ENCODE results near the gene KSR1. TPM values are rescaled to one million over a fixed set of nuclear protein-coding genes. Genes with fewer than 3 reads are reported as not detected.
A peak's percentile ranks its signal among the peaks of the same experiment; 100 is the strongest.

The KSR1 gene
- total RNA-seq, 6 experiments from 2014 or later, result 1.9 to 4.9 (median 3.6) TPM

GRCh38 chr17:27490391-27490790 is 34.1 kb downstream of the KSR1 start:
- Mint-ChIP-seq H3K27ac (no peak overlapping the region), H3K27me3 (ENCODE audit: insufficient read depth) (peaks cover 14% of the 10 kb centered on the region; the same call in 1 of the 2 replicates), H3K4me3 (no peak overlapping the region), H3K9me3 (no peaks in the 10 kb centered on the region), H3K4me1 (ENCODE audit: low read depth) (peaks cover 15% of the 10 kb centered on the region), H3K36me3 (ENCODE audit: low read depth) (no peaks in the 10 kb centered on the region)
- no peak for TF ChIP-seq CTCF (IDR thresholded peaks at IDR 0.05)
- no peak for DNase-seq

- H3K36me3 Mint-ChIP-seq (ENCODE audit: low read depth), result no peaks in the 10 kb centered on the region
- H3K4me1 Mint-ChIP-seq (ENCODE audit: low read depth), result peaks cover 15% of the 10 kb centered on the region
- peaks cover 20% of the 10 kb centered on the region; the same call in 1 of the 2 replicates for H3K27me3 Mint-ChIP-seq (ENCODE audit: insufficient read depth)
- no peak overlapping the region for H3K27ac Mint-ChIP-seq
- no peaks in the 10 kb centered on the region for H3K9me3 Mint-ChIP-seq
- no peak for TF ChIP-seq CTCF (IDR thresholded peaks at IDR 0.05)
- DNase-seq, result no peak
- H3K4me3 Mint-ChIP-seq, result no peak overlapping the region
Measured at GRCh38 chr17:27491713-27492190, 35.5 kb downstream of the KSR1 start.

GRCh38 chr17:27492470-27492869 is 36.2 kb downstream of the KSR1 start:
- no peak for DNase-seq
- Mint-ChIP-seq H3K27me3 (ENCODE audit: insufficient read depth) (peaks cover 20% of the 10 kb centered on the region; the same call in 1 of the 2 replicates), H3K4me3 (no peak overlapping the region), H3K27ac (no peak overlapping the region), H3K4me1 (ENCODE audit: low read depth) (peaks cover 15% of the 10 kb centered on the region), H3K36me3 (ENCODE audit: low read depth) (no peaks in the 10 kb centered on the region), H3K9me3 (no peaks in the 10 kb centered on the region)
- no peak for TF ChIP-seq CTCF (IDR thresholded peaks at IDR 0.05)

- Mint-ChIP-seq H3K4me3 (no peak overlapping the region), H3K36me3 (ENCODE audit: low read depth) (no peaks in the 10 kb centered on the region), H3K4me1 (ENCODE audit: low read depth) (peaks cover 15% of the 10 kb centered on the region), H3K27me3 (ENCODE audit: insufficient read depth) (peaks cover 23% of the 10 kb centered on the region; the same call in 1 of the 2 replicates), H3K9me3 (no peaks in the 10 kb centered on the region), H3K27ac (no peak overlapping the region)
- DNase-seq, result no peak
- TF ChIP-seq CTCF (IDR thresholded peaks at IDR 0.05), result no peak
Measured at GRCh38 chr17:27493088-27493487, 36.8 kb downstream of the KSR1 start.

- Mint-ChIP-seq H3K4me1 (ENCODE audit: low read depth) (peaks cover 8% of the 10 kb centered on the region), H3K36me3 (ENCODE audit: low read depth) (0 out of 2 replicates have a peak, but pooled peaks cover 6% of the 10 kb centered on the region), H3K4me3 (no peak overlapping the region), H3K9me3 (no peaks in the 10 kb centered on the region), H3K27ac (no peak overlapping the region), H3K27me3 (ENCODE audit: insufficient read depth) (peaks cover 21% of the 10 kb centered on the region; the same call in 1 of the 2 replicates)
- TF ChIP-seq CTCF (IDR thresholded peaks at IDR 0.05), result peak; percentile 52
- no peak for DNase-seq
Measured at GRCh38 chr17:27494192-27495091, 38.2 kb downstream of the KSR1 start.
